Measurements from ENCODE around the gene RAPSN.

The RAPSN gene

GRCh38 chr11:47394050-47394321, 55.0 kb downstream of the RAPSN start:
- no peak overlapping the region for H3K4me3 ChIP-seq (ENCODE audit: low read depth, low read length)
- TF ChIP-seq CTCF (IDR thresholded peaks at IDR 0.05; ENCODE audit: borderline replicate concordance, insufficient read depth, low read depth, low read length) = no peak

- no peak for TF ChIP-seq CTCF (IDR thresholded peaks at IDR 0.05; ENCODE audit: borderline replicate concordance, insufficient read depth, low read depth, low read length)
- H3K4me3 ChIP-seq (ENCODE audit: low read depth, low read length) = no peak overlapping the region
Measured at GRCh38 chr11:47393163-47394049, 55.5 kb downstream of the RAPSN start.

DNA sequence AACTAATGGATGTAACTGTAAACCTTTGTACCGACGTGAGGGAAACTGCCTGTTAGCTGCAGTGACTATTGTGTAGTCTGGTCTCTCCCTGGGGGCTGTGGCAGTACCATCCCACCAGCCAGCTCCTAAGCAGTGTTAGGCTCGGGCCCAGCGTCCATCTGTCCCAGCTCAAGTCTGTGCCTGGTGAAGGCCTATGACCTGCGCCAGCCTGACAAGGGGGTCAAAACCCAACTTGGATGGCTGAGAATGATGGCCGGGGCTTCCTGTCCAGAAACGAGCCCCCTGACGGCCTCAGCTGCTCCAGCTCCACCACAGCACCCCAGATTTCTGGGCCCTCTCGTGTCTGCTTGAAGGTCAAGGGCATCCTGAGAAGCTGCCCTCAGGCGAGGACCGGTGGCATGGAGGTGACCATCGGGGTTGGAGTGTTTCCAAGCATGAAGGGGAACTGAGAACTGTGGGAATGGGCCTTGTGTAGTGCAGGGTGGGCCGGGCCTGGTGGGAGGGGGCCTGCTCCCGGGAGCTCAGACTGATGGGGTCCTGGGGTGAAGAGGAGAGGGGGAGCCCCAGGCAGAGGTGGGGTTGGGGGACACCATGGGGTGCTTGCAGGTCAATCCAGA, 56.3 kb downstream of the RAPSN start:
- no peak for TF ChIP-seq CTCF (IDR thresholded peaks at IDR 0.05; ENCODE audit: borderline replicate concordance, insufficient read depth, low read depth, low read length)
- no peak overlapping the region for H3K4me3 ChIP-seq (ENCODE audit: low read depth, low read length)

- no peak overlapping the region for H3K4me3 ChIP-seq (ENCODE audit: low read depth, low read length)
- TF ChIP-seq CTCF (IDR thresholded peaks at IDR 0.05; ENCODE audit: borderline replicate concordance, insufficient read depth, low read depth, low read length) = no peak
Measured at GRCh38 chr11:47391711-47392432, 57.1 kb downstream of the RAPSN start.

DNA sequence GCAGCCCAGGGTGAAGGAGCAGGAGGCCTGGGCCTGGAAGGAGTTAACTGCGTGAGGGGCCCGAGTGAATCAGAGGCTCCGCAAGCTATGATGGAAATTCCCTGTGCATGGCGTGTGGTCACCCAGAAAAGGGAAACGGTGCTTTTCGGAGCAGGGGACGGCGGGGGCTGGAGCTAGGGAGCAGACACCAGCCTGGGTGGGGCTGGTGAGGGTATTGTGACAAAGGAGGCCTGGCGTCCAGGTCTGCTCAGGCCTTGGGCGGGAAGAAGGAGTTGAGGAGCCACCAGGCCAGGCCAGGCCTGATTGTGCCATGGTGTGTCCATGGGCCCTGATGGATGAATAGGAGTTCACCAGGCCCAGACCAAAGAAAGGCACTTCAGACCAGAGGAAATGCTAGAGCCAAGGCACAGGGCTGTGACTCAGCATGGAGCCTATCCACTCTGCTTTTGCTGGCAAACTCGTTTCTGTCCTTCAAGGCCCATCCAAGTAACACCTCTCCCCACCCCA, 57.8 kb downstream of the RAPSN start:
- no peak overlapping the region for H3K4me3 ChIP-seq (ENCODE audit: low read depth, low read length)
- TF ChIP-seq CTCF (IDR thresholded peaks at IDR 0.05; ENCODE audit: borderline replicate concordance, insufficient read depth, low read depth, low read length) = no peak

DNA sequence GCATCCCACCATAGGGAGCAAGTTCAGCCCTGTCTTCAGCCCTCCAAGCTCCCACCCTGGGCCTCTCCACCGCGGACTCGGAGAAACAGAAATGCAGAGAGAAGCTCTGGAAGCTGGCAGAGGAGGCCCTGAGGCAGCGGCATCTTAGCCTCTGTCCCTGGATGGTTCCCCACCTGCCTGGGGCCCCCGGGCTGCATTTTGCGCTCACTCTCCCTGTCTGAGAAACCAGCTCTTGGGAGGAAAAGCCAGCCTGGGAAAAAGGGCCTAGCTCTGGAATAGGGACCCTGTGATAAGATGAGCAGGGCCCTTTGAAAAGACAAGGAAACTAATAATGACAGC, 58.5 kb downstream of the RAPSN start:
- no peak for TF ChIP-seq CTCF (IDR thresholded peaks at IDR 0.05; ENCODE audit: borderline replicate concordance, insufficient read depth, low read depth, low read length)
- no peak overlapping the region for H3K4me3 ChIP-seq (ENCODE audit: low read depth, low read length)

Measured in GM12875 (cell line).